Endothelial cell (in vitro differentiated cells): ENCODE data around the gene CRTC1. TPM values are rescaled to one million over a fixed set of nuclear protein-coding genes. Genes with fewer than 3 reads are reported as not detected.

Experiments used
- DNase-seq: peaks from one replicate; pipeline ENCODE4 v3.0.0; 2021; ENCODE audit warnings: low spot score
- H3K27ac Mint-ChIP-seq: one replicate; pipeline ENCODE4 v1.8.0; 2021; ENCODE audit warnings: mixed read lengths, inconsistent platforms; ENCODE audit not compliant: unreplicated experiment
- H3K27me3 Mint-ChIP-seq: one replicate; pipeline ENCODE4 v1.8.0; 2021; ENCODE audit warnings: mild to moderate bottlenecking, moderate library complexity, mixed read lengths, inconsistent platforms; ENCODE audit not compliant: unreplicated experiment
- H3K36me3 Mint-ChIP-seq: one replicate; pipeline ENCODE4 v1.8.0; 2021; ENCODE audit warnings: mild to moderate bottlenecking, low read depth, mixed read lengths, inconsistent platforms; ENCODE audit not compliant: unreplicated experiment
- H3K4me1 Mint-ChIP-seq: one replicate; pipeline ENCODE4 v1.8.0; 2021; ENCODE audit warnings: mild to moderate bottlenecking, mixed read lengths, inconsistent platforms; ENCODE audit not compliant: unreplicated experiment
- H3K4me3 Mint-ChIP-seq: one replicate; pipeline ENCODE4 v1.8.0; 2021; ENCODE audit warnings: mild to moderate bottlenecking, mixed read lengths, inconsistent platforms; ENCODE audit not compliant: unreplicated experiment
- H3K9me3 Mint-ChIP-seq: one replicate; pipeline ENCODE4 v1.8.0; 2021; ENCODE audit warnings: mixed read lengths, inconsistent platforms; ENCODE audit not compliant: unreplicated experiment
- total RNA-seq: library from RNA; stranded (reverse); fragmentation: NEBNext Ultra II Directional; extraction: Animal tissue kit (Norgen Biotek cat#: 25700); gene quantifications from one replicate; pipeline ENCODE4 v1.2.1, GENCODE V29; 2021; ENCODE audit not compliant: unreplicated experiment
- TF ChIP-seq, protein P1 (sequence below): fragments of 200-600 bp; sonication (generic); IDR thresholded peaks from one replicate; pipeline ENCODE4 v1.5.0; 2021; ENCODE audit warnings: antibody characterized with exemption; ENCODE audit not compliant: unreplicated experiment

CRTC1 gene
- total RNA-seq, 1 donor from 2014 or later: 17.5 TPM

- no peak for DNase-seq
- H3K9me3 Mint-ChIP-seq: no peaks in the 10 kb centered on the region
- H3K36me3 Mint-ChIP-seq: no peaks in the 10 kb centered on the region
- H3K27me3 Mint-ChIP-seq: peaks cover 11% of the 10 kb centered on the region
- TF ChIP-seq, protein P1, sequence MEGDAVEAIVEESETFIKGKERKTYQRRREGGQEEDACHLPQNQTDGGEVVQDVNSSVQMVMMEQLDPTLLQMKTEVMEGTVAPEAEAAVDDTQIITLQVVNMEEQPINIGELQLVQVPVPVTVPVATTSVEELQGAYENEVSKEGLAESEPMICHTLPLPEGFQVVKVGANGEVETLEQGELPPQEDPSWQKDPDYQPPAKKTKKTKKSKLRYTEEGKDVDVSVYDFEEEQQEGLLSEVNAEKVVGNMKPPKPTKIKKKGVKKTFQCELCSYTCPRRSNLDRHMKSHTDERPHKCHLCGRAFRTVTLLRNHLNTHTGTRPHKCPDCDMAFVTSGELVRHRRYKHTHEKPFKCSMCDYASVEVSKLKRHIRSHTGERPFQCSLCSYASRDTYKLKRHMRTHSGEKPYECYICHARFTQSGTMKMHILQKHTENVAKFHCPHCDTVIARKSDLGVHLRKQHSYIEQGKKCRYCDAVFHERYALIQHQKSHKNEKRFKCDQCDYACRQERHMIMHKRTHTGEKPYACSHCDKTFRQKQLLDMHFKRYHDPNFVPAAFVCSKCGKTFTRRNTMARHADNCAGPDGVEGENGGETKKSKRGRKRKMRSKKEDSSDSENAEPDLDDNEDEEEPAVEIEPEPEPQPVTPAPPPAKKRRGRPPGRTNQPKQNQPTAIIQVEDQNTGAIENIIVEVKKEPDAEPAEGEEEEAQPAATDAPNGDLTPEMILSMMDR: no peak
- H3K27ac Mint-ChIP-seq: no peak overlapping the region
- no peaks in the 10 kb centered on the region for H3K4me1 Mint-ChIP-seq
- H3K4me3 Mint-ChIP-seq: no peak overlapping the region
These were observed 76.5 kb downstream of the CRTC1 start for GRCh38 chr19:18759995-18760426.

DNA sequence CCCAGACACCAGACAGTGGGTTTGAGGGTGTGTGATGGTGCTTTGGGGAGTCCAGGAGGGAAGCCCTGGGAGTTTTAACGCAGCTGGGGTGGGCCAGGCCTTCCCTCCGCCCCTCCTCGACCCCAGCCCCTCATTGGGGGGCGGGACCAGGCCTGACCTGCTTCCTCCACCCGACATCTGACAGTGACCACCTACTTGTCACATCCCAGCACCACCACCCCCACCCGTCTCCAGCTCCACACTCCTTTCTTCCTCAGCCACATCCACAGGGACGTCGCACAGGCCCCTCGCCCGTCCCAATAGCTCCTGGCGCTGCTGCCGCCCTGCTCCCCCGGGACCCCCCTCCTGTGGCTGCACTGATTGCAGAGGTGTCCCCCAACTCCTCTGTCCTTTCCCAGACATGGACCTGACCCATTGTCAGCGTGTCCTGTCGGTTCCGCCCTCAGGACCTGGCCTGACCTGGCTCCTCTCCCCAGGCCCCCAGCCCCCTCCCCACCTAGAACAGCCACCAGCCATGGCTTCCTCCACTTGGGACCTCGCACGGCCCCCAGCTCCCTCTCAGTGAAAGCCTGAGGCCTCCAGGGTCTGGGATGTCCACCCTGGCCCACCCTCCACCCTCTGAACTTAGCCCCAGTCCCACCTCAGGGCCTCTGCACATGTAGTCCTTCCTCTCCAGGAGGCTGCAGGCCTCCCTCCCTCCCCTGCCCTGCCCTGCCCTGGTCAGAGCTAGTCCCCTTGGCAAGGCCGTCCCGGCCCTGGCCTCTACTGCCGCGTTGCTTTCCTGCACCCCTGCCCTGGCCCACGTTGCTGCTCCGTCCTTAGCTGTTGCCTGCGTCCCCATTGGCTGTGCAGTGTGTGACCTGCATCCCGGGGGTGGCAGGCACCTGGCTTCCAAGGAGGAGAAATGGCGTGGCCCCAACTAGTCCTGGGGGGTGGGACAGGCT is 77.2 kb downstream of the CRTC1 start:
- TF ChIP-seq, protein P1: no peak
- DNase-seq: no peak
- Mint-ChIP-seq H3K36me3 (no peaks in the 10 kb centered on the region), H3K4me3 (no peak overlapping the region), H3K9me3 (no peaks in the 10 kb centered on the region), H3K27me3 (peaks cover 12% of the 10 kb centered on the region), H3K4me1 (no peaks in the 10 kb centered on the region), H3K27ac (no peak overlapping the region)

- TF ChIP-seq, protein P1: no peak
- DNase-seq: no peak
- Mint-ChIP-seq H3K27ac (no peak overlapping the region), H3K36me3 (no peaks in the 10 kb centered on the region), H3K27me3 (peaks cover 12% of the 10 kb centered on the region), H3K4me1 (no peaks in the 10 kb centered on the region), H3K9me3 (no peaks in the 10 kb centered on the region), H3K4me3 (no peak overlapping the region)
These were observed 78.1 kb downstream of the CRTC1 start for GRCh38 chr19:18761531-18762110.

GRCh38 chr19:18762125-18763023 is 78.9 kb downstream of the CRTC1 start:
- peaks cover 12% of the 10 kb centered on the region for H3K27me3 Mint-ChIP-seq
- H3K4me3 Mint-ChIP-seq: no peak overlapping the region
- H3K36me3 Mint-ChIP-seq: no peaks in the 10 kb centered on the region
- H3K9me3 Mint-ChIP-seq: no peaks in the 10 kb centered on the region
- H3K27ac Mint-ChIP-seq: peak overlapping the region; percentile 57
- TF ChIP-seq, protein P1: no peak
- no peak for DNase-seq
- H3K4me1 Mint-ChIP-seq: no peaks in the 10 kb centered on the region
